ENCODE data around the gene TOM1L2.

TOM1L2 gene

GRCh38 chr17:17887752-17888304 lies 84.4 kb downstream of the TOM1L2 start:
- H3K4me2 ChIP-seq, result no peak overlapping the region
- TF ChIP-seq, protein P1, sequence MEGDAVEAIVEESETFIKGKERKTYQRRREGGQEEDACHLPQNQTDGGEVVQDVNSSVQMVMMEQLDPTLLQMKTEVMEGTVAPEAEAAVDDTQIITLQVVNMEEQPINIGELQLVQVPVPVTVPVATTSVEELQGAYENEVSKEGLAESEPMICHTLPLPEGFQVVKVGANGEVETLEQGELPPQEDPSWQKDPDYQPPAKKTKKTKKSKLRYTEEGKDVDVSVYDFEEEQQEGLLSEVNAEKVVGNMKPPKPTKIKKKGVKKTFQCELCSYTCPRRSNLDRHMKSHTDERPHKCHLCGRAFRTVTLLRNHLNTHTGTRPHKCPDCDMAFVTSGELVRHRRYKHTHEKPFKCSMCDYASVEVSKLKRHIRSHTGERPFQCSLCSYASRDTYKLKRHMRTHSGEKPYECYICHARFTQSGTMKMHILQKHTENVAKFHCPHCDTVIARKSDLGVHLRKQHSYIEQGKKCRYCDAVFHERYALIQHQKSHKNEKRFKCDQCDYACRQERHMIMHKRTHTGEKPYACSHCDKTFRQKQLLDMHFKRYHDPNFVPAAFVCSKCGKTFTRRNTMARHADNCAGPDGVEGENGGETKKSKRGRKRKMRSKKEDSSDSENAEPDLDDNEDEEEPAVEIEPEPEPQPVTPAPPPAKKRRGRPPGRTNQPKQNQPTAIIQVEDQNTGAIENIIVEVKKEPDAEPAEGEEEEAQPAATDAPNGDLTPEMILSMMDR (conservative IDR thresholded peaks at IDR 0.05; ENCODE audit: low read depth, low read length), result no peak

DNA sequence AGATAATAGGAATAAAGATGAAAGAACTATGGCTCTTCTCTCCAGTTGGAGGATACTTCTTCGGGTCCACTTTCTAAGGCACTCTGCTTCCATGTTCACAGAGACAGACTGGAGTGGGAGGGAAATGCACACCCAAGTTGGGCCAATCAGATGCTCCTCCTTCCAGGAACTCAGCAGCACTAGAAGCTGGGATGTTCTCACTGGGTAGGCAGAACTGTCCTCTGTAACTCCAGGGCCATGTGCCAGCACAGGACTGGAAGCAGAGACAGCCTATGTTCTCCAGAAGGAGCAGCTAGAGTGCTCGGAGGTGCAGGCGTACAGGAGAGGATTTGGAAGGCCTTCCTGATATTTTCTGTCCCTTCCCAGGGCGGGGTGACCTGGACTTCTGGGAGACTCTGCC lies 85.5 kb downstream of the TOM1L2 start:
- Histone ChIP-seq H3K4me1 (ENCODE audit: low read depth, poor library complexity, severe bottlenecking) (peaks cover 18% of the 10 kb centered on the region), H3K36me3 (ENCODE audit: insufficient read depth) (no peaks in the 10 kb centered on the region), H3K9ac (no peak overlapping the region), H3K4me3 (IDR thresholded peaks at IDR 0.05; ENCODE audit: insufficient read depth, low read depth, low read length) (no peak overlapping the region), H2AFZ (ENCODE audit: low read depth) (no peak overlapping the region), H3K4me2 (no peak overlapping the region), H3K79me2 (ENCODE audit: insufficient read depth, low read depth) (no peaks in the 10 kb centered on the region), H4K20me1 (ENCODE audit: insufficient read depth) (no peaks in the 10 kb centered on the region), H3K27me3 (ENCODE audit: insufficient read depth, low read depth) (no peaks in the 10 kb centered on the region), H3K27ac (no peak overlapping the region)
- TF ChIP-seq, protein P1 (conservative IDR thresholded peaks at IDR 0.05; ENCODE audit: low read depth, low read length), result no peak

More at GRCh38 chr17:17887752-17888304, 84.4 kb downstream of the TOM1L2 start:
- H3K36me3 ChIP-seq (ENCODE audit: insufficient read depth), result no peaks in the 10 kb centered on the region
- H4K20me1 ChIP-seq (ENCODE audit: insufficient read depth), result no peaks in the 10 kb centered on the region
- no peaks in the 10 kb centered on the region for H3K27me3 ChIP-seq (ENCODE audit: insufficient read depth, low read depth)
- no peak overlapping the region for H3K27ac ChIP-seq
- H3K9ac ChIP-seq, result no peak overlapping the region
- no peak overlapping the region for H3K4me3 ChIP-seq (IDR thresholded peaks at IDR 0.05; ENCODE audit: insufficient read depth, low read depth, low read length)
- no peak overlapping the region for H2AFZ ChIP-seq (ENCODE audit: low read depth)
- H3K79me2 ChIP-seq (ENCODE audit: insufficient read depth, low read depth), result no peaks in the 10 kb centered on the region
- peaks cover 29% of the 10 kb centered on the region for H3K4me1 ChIP-seq (ENCODE audit: low read depth, poor library complexity, severe bottlenecking)

GRCh38 chr17:17886226-17886625 lies 86.0 kb downstream of the TOM1L2 start:
- no peak overlapping the region for H2AFZ ChIP-seq (ENCODE audit: low read depth)
- H3K4me1 ChIP-seq (ENCODE audit: low read depth, poor library complexity, severe bottlenecking), result peaks cover 13% of the 10 kb centered on the region
- H4K20me1 ChIP-seq (ENCODE audit: insufficient read depth), result no peaks in the 10 kb centered on the region
- H3K4me3 ChIP-seq (IDR thresholded peaks at IDR 0.05; ENCODE audit: insufficient read depth, low read depth, low read length), result no peak overlapping the region
- no peaks in the 10 kb centered on the region for H3K79me2 ChIP-seq (ENCODE audit: insufficient read depth, low read depth)
- TF ChIP-seq, protein P1 (conservative IDR thresholded peaks at IDR 0.05; ENCODE audit: low read depth, low read length), result no peak
- H3K27me3 ChIP-seq (ENCODE audit: insufficient read depth, low read depth), result no peaks in the 10 kb centered on the region
- H3K36me3 ChIP-seq (ENCODE audit: insufficient read depth), result no peaks in the 10 kb centered on the region
- no peak overlapping the region for H3K9ac ChIP-seq
- H3K4me2 ChIP-seq, result no peak overlapping the region
- no peak overlapping the region for H3K27ac ChIP-seq

DNA sequence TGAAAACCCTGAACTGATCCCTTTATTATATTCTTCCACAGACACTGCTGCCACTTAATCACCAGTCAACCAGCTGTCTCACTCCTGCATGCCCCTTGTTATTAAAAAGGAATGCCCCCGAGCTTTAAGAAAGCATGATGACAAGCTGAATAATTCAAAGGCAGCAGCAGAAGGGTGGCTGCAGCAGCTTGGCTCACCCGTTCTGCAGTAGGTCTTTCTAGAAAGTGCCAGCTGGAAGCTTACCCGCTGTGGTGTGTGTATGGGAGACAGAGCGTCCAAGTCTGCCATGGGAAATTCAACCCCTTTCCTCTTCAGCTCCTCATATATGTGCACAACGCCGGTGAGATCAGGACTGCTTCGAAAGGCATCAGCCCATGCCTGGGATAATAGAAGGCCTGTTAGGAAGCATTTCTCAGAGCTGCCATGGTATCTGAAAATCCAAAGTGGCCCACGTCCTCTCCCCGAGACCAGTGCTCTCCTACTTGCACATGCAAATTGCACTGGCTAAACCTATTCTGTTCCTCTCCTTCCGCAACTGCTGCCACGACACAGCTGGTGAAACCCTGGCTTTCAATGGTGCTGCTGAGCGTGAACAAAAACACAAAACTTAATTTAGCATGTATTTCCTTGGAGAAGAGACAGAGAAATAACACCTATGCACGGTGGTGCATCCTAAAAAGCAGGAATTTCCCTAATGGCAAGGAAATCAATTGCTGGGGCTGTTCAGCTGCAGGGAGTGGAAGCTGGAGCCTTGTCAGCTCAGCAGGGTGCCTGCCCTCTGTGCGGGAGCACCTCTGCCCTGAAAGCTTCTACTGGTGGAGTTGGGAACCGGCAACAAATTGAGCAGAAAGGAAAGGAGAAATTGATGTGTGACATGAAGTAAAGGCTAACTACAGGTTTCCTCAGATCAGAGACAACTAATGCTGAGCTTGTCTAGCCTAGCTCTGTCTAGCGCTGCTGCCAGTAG lies 87.5 kb downstream of the TOM1L2 start:
- Histone ChIP-seq H3K4me2 (no peak overlapping the region), H3K27me3 (ENCODE audit: insufficient read depth, low read depth) (no peaks in the 10 kb centered on the region), H4K20me1 (ENCODE audit: insufficient read depth) (no peaks in the 10 kb centered on the region), H3K36me3 (ENCODE audit: insufficient read depth) (no peaks in the 10 kb centered on the region), H3K79me2 (ENCODE audit: insufficient read depth, low read depth) (no peaks in the 10 kb centered on the region), H3K27ac (no peak overlapping the region), H2AFZ (ENCODE audit: low read depth) (no peak overlapping the region), H3K4me1 (ENCODE audit: low read depth, poor library complexity, severe bottlenecking) (no peaks in the 10 kb centered on the region), H3K9ac (no peak overlapping the region), H3K4me3 (IDR thresholded peaks at IDR 0.05; ENCODE audit: insufficient read depth, low read depth, low read length) (no peak overlapping the region)
- TF ChIP-seq, protein P1 (conservative IDR thresholded peaks at IDR 0.05; ENCODE audit: low read depth, low read length), result no peak
